IMR-90 (cell line): ENCODE results near the gene FRMD3. TPM values are rescaled to one million over a fixed set of nuclear protein-coding genes. Genes with fewer than 3 reads are reported as not detected.

Experiments
- ATAC-seq: fragments of 200-7000 bp; cut with Tn5 transposase; 2 replicates; pipeline ENCODE4 v1.9.1; 2020; ENCODE audit warnings: low read depth, mild to moderate bottlenecking, moderate library complexity
- BruUV-seq: library from RNA; stranded (reverse); fragments of 400-500 nt; replicated peaks from 2 replicates; lab custom pipeline; 2021; lab: Mats Ljungman, UMichigan
- CTCF ChIA-PET: fragments of 300-600 bp; formaldehyde crosslinking; extraction: SDS; loops from one replicate; lab custom pipeline; 2021; ENCODE audit warnings: antibody characterized with exemption; lab: Yijun Ruan, JAX
- POLR2A ChIA-PET: fragments of 300-600 bp; sonication (Branson Sonifier 250); formaldehyde crosslinking; loops from one replicate; lab custom pipeline; 2022; ENCODE audit warnings: antibody characterized with exemption; ENCODE audit not compliant: unreplicated experiment; lab: Charles Lee
- DNase-seq: peaks from one replicate; pipeline ENCODE4 v3.0.0; 2013
- H2AFZ ChIP-seq: replicated peaks from 2 replicates; pipeline ENCODE3; 2013; ENCODE audit warnings: low read length, mild to moderate bottlenecking; ENCODE audit not compliant: poor library complexity
- H2AK5ac ChIP-seq: 2 replicates; pipeline ENCODE4 v1.6.1; 2013; ENCODE audit warnings: low read depth, low read length, inconsistent platforms
- H2AK9ac ChIP-seq: replicated peaks from 2 replicates; pipeline ENCODE3; 2013; ENCODE audit warnings: mild to moderate bottlenecking, low read depth, low read length, moderate library complexity; ENCODE audit not compliant: poor library complexity
- H2BK120ac ChIP-seq: 2 replicates; pipeline ENCODE4 v1.6.1; 2013; ENCODE audit warnings: low read depth, low read length, inconsistent platforms
- H2BK15ac ChIP-seq: 3 replicates; pipeline ENCODE4 v1.6.1; 2013; ENCODE audit warnings: low read depth, low read length, inconsistent platforms
- H2BK20ac ChIP-seq: 2 replicates; pipeline ENCODE4 v1.6.1; 2013; ENCODE audit warnings: low read depth, mild to moderate bottlenecking, inconsistent platforms, low read length, moderate library complexity
- H2BK5ac ChIP-seq: 2 replicates; pipeline ENCODE4 v1.6.1; 2013; ENCODE audit warnings: mild to moderate bottlenecking, low read depth, low read length, inconsistent platforms; ENCODE audit not compliant: poor library complexity, severe bottlenecking
- H3K14ac ChIP-seq: replicated peaks from 2 replicates; pipeline ENCODE4 v1.6.1; 2013; ENCODE audit warnings: low read depth, low read length, inconsistent platforms
- H3K18ac ChIP-seq: 2 replicates; pipeline ENCODE4 v1.6.1; 2013; ENCODE audit warnings: low read depth, low read length, control low read depth
- H3K23ac ChIP-seq: 2 replicates; pipeline ENCODE4 v1.6.1; 2013; ENCODE audit warnings: low read depth, low read length, inconsistent platforms
- H3K27ac ChIP-seq: 2 replicates; pipeline ENCODE4 v1.5.1; 2013; ENCODE audit warnings: mild to moderate bottlenecking, control low read depth, low read length; ENCODE audit not compliant: insufficient read depth
- H3K27me3 ChIP-seq: 2 replicates; pipeline ENCODE4 v1.6.1; 2013; ENCODE audit warnings: low read length; ENCODE audit not compliant: control insufficient read depth, insufficient read depth
- H3K36me3 ChIP-seq: 2 replicates; pipeline ENCODE4 v1.6.1; 2013; ENCODE audit warnings: low read length, mixed read lengths; ENCODE audit not compliant: control insufficient read depth, insufficient read depth
- H3K4ac ChIP-seq: 2 replicates; pipeline ENCODE4 v1.6.1; 2013; ENCODE audit warnings: low read depth, low read length, inconsistent platforms
- H3K4me1 ChIP-seq: 2 replicates; pipeline ENCODE4 v1.6.1; 2013; ENCODE audit warnings: low read length, mixed read lengths; ENCODE audit not compliant: control insufficient read depth, insufficient read depth
- H3K4me2 ChIP-seq: 2 replicates; pipeline ENCODE4 v1.6.1; 2013; ENCODE audit warnings: low read depth, mild to moderate bottlenecking, control low read depth, low read length, moderate library complexity
- H3K4me3 ChIP-seq: 2 replicates; pipeline ENCODE4 v1.5.1; 2013; ENCODE audit warnings: low read depth, mild to moderate bottlenecking, control low read depth, low read length, moderate library complexity; ENCODE audit not compliant: insufficient read depth
- H3K56ac ChIP-seq: 2 replicates; pipeline ENCODE4 v1.6.1; 2013; ENCODE audit warnings: low read length, inconsistent platforms; ENCODE audit not compliant: insufficient read depth; ENCODE audit errors: extremely low read depth
- H3K79me1 ChIP-seq, 2 experiments: 2 replicates each; pipeline ENCODE4 v1.6.1; 2013; ENCODE audit warnings: low read length in 2 of 2, inconsistent platforms in 1 of 2, low read depth in 1 of 2
- H3K9ac ChIP-seq: 2 replicates; pipeline ENCODE4 v1.6.1; 2013; ENCODE audit warnings: low read depth, low read length, control low read depth
- H3K9me1 ChIP-seq: 2 replicates; pipeline ENCODE4 v1.6.1; 2013; ENCODE audit warnings: low read length, inconsistent platforms; ENCODE audit not compliant: insufficient read depth
- H3K9me3 ChIP-seq: 2 replicates; pipeline ENCODE4 v1.6.1; 2013; ENCODE audit warnings: low read length; ENCODE audit not compliant: control insufficient read depth, insufficient read depth
- H4K20me1 ChIP-seq: 2 replicates; pipeline ENCODE4 v1.6.1; 2013; ENCODE audit warnings: low read length, inconsistent platforms; ENCODE audit not compliant: insufficient read depth
- H4K5ac ChIP-seq: 2 replicates; pipeline ENCODE4 v1.6.1; 2013; ENCODE audit warnings: mild to moderate bottlenecking, low read depth, low read length, control low read depth
- H4K8ac ChIP-seq, 2 experiments: 2 replicates each; pipeline ENCODE4 v1.6.1; 2013; ENCODE audit warnings: low read depth in 2 of 2, low read length in 2 of 2, control low read depth in 1 of 2, inconsistent platforms in 1 of 2
- H4K91ac ChIP-seq: 2 replicates; pipeline ENCODE4 v1.6.1; 2013; ENCODE audit warnings: low read depth, low read length, inconsistent platforms; ENCODE audit not compliant: insufficient read depth
- BHLHE40 ChIP-seq: fragments of 150-350 bp; IDR thresholded peaks from 2 replicates; pipeline ENCODE4 v1.6.1; 2016; ENCODE audit warnings: mild to moderate bottlenecking, low read depth, low read length
- WGBS, 2 experiments: methylation state at CpG; one replicate each; pipeline versions ENCODE4 v1.1.5 to v1.1.7; 2013; ENCODE audit warnings: missing lambda C conversion rate in 2 of 2; ENCODE audit not compliant: insufficient read length in 1 of 2; ENCODE audit errors: extremely low coverage in 2 of 2; 5-methylcytosine and 5-hydroxymethylcytosine counted together
- dilution Hi-C: fragments of 300-500 bp; cut with HindIII; formaldehyde crosslinking; loops from one replicate; pipeline ENCODE4 v1.14.3; 2018; ENCODE audit warnings: low sequenced_read_pairs; ENCODE audit not compliant: unreplicated experiment
- in situ Hi-C: fragments of 300-500 bp; cut with MboI; formaldehyde crosslinking; loops from 3 replicates; pipeline ENCODE4 v1.14.3; 2019; ENCODE audit warnings: low sequenced_read_pairs, inconsistent platforms, mixed read lengths
- intact Hi-C: fragments of 100-400 bp; cut with micrococcal nuclease; formaldehyde crosslinking; loops from 2 replicates; pipeline ENCODE4 v1.10.0; 2022
- polyA plus RNA-seq, 3 experiments: library from polyadenylated mRNA; depleted of rRNA; stranded (reverse); fragments of >200 nt; gene quantifications; 2 replicates each; pipeline ENCODE4 v1.2.3, GENCODE V29; 2012; ENCODE audit warnings: low replicate concordance in 1 of 3
- total RNA-seq: library from RNA; depleted of rRNA; stranded (reverse); fragments of >200 nt; gene quantifications from 2 replicates; pipeline ENCODE4 v1.2.3, GENCODE V29; 2012
- TF ChIP-seq, protein P1 (sequence below): fragments of 150-350 bp; IDR thresholded peaks from 2 replicates; pipeline ENCODE4 v1.6.1; 2016; ENCODE audit warnings: low read depth, mild to moderate bottlenecking, low read length, moderate library complexity, borderline replicate concordance
- TF ChIP-seq, protein P2 (sequence below): conservative IDR thresholded peaks from 2 replicates; pipeline ENCODE4 v1.5.1; 2012; ENCODE audit warnings: mild to moderate bottlenecking, low read depth, low read length, improper control_type of control experiment

Gene FRMD3
- total and polyA plus RNA-seq, 2 of the 4 experiments (the other 2 are of a cell fraction): 0.02 to 0.18 TPM

DNA sequence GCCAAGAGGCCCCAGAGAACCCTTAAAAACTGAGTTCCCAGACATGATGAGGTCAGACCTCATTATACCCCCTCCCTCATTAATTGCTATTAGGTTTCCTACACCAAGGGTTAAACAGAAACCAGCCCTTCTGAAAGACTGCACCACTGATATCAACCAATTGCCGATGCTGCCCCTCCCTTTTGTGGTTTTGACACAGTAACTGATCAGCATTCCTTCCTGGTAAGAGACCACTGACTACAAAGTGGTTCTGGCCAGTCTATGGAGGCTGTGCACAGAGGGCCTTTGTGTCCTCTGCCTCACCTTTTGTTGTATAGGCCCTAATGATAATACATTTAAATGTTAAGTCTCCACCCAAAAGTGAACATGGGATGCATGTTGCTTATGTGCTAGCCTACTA, 201.5 kb downstream of the FRMD3 start:
- CTCF ChIA-PET: no interaction called here
- Histone ChIP-seq H2AK9ac (no peak overlapping the region), H3K9ac (no peak overlapping the region), H3K4me1 (no peaks in the 10 kb centered on the region), H2AK5ac (no peak overlapping the region), H2AFZ (no peak overlapping the region), H3K9me3 (no peaks in the 10 kb centered on the region), H3K4me3 (no peak overlapping the region), H3K27me3 (no peaks in the 10 kb centered on the region), H3K23ac (no peak overlapping the region), H2BK5ac (no peak overlapping the region), H2BK120ac (no peak overlapping the region), H3K18ac (no peak overlapping the region), H4K20me1 (no peaks in the 10 kb centered on the region), H4K91ac (no peak overlapping the region), H3K14ac (no peak overlapping the region), H4K8ac (no peak overlapping the region), H2BK20ac (no peak overlapping the region), H3K56ac (no peak overlapping the region), H4K5ac (no peak overlapping the region), H3K4me2 (no peak overlapping the region), H3K9me1 (no peaks in the 10 kb centered on the region), H3K4ac (no peak overlapping the region), H3K27ac (no peak overlapping the region), H3K36me3 (no peaks in the 10 kb centered on the region), H3K79me1 (no peaks in the 10 kb centered on the region), H2BK15ac (no peak overlapping the region)
- in situ Hi-C loops: no loop called here
- WGBS, 2 experiments: no CpG with 5 or more reads among the region's 1 CpG
- POLR2A ChIA-PET: no interaction called here
- ATAC-seq: no peak
- DNase-seq: no peak
- intact Hi-C loops: no loop called here
- no peak for TF ChIP-seq BHLHE40
- TF ChIP-seq, protein P1, sequence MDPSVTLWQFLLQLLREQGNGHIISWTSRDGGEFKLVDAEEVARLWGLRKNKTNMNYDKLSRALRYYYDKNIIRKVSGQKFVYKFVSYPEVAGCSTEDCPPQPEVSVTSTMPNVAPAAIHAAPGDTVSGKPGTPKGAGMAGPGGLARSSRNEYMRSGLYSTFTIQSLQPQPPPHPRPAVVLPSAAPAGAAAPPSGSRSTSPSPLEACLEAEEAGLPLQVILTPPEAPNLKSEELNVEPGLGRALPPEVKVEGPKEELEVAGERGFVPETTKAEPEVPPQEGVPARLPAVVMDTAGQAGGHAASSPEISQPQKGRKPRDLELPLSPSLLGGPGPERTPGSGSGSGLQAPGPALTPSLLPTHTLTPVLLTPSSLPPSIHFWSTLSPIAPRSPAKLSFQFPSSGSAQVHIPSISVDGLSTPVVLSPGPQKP: no peak
- TF ChIP-seq, protein P2, sequence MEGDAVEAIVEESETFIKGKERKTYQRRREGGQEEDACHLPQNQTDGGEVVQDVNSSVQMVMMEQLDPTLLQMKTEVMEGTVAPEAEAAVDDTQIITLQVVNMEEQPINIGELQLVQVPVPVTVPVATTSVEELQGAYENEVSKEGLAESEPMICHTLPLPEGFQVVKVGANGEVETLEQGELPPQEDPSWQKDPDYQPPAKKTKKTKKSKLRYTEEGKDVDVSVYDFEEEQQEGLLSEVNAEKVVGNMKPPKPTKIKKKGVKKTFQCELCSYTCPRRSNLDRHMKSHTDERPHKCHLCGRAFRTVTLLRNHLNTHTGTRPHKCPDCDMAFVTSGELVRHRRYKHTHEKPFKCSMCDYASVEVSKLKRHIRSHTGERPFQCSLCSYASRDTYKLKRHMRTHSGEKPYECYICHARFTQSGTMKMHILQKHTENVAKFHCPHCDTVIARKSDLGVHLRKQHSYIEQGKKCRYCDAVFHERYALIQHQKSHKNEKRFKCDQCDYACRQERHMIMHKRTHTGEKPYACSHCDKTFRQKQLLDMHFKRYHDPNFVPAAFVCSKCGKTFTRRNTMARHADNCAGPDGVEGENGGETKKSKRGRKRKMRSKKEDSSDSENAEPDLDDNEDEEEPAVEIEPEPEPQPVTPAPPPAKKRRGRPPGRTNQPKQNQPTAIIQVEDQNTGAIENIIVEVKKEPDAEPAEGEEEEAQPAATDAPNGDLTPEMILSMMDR: no peak
- dilution Hi-C loops: no loop called here
- BruUV-seq: no TSS peak
